ENCODE results near the gene SOX6.

Gene SOX6

GRCh38 chr11:16225623-16226022 lies 130.7 kb downstream of the SOX6 start:
- no peak overlapping the region for H3K9ac ChIP-seq
- no peak overlapping the region for H3K4me2 ChIP-seq (ENCODE audit: low read length)
- no peaks in the 10 kb centered on the region for H3K27me3 ChIP-seq (ENCODE audit: control insufficient read depth, insufficient read depth, low read length)
- H3K9me3 ChIP-seq (ENCODE audit: control insufficient read depth, low read length): no peaks in the 10 kb centered on the region
- H3K27ac ChIP-seq: no peak overlapping the region
- H3K4me1 ChIP-seq: no peaks in the 10 kb centered on the region
- H3K36me3 ChIP-seq (ENCODE audit: control insufficient read depth, insufficient read depth, low read length): no peaks in the 10 kb centered on the region
- H2AFZ ChIP-seq: no peak overlapping the region
- TF ChIP-seq CTCF (IDR thresholded peaks at IDR 0.05): no peak
- H3K4me3 ChIP-seq (ENCODE audit: low read depth, low read length): no peak overlapping the region
- no peaks in the 10 kb centered on the region for H3K79me2 ChIP-seq

GRCh38 chr11:16223558-16223957 lies 132.8 kb downstream of the SOX6 start:
- Histone ChIP-seq H3K27ac (no peak overlapping the region), H3K9ac (no peak overlapping the region), H3K27me3 (ENCODE audit: control insufficient read depth, insufficient read depth, low read length) (no peaks in the 10 kb centered on the region), H3K79me2 (no peaks in the 10 kb centered on the region), H2AFZ (no peak overlapping the region), H3K36me3 (ENCODE audit: control insufficient read depth, insufficient read depth, low read length) (no peaks in the 10 kb centered on the region), H3K4me3 (ENCODE audit: low read depth, low read length) (no peak overlapping the region), H3K4me2 (ENCODE audit: low read length) (no peak overlapping the region), H3K4me1 (no peaks in the 10 kb centered on the region), H3K9me3 (ENCODE audit: control insufficient read depth, low read length) (no peaks in the 10 kb centered on the region)
- TF ChIP-seq CTCF (IDR thresholded peaks at IDR 0.05): no peak

DNA sequence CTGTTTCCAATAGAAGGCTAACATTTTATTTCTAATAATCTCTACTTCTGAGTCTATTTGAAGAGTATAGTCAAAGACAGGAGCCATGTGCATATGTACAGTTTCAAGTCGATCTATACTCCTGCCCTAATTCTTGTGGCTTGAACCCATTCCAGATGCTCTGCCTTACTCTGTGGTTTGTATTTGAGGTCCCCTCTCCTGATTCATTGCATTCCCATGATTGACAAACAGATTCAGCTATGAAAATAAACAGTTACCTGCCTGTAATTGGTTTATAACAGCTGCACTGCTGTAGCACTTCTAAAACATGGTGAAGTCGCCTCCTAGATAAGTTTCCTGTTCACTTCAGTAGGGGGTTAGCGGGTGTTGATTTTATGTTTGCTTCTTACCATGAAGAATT lies 138.7 kb downstream of the SOX6 start:
- no peaks in the 10 kb centered on the region for H3K4me1 ChIP-seq
- H3K4me3 ChIP-seq (ENCODE audit: low read depth, low read length): no peak overlapping the region
- no peaks in the 10 kb centered on the region for H3K79me2 ChIP-seq
- TF ChIP-seq CTCF (IDR thresholded peaks at IDR 0.05): no peak
- H3K27ac ChIP-seq: no peak overlapping the region
- no peaks in the 10 kb centered on the region for H3K36me3 ChIP-seq (ENCODE audit: control insufficient read depth, insufficient read depth, low read length)
- no peaks in the 10 kb centered on the region for H3K9me3 ChIP-seq (ENCODE audit: control insufficient read depth, low read length)
- no peak overlapping the region for H3K9ac ChIP-seq
- H3K27me3 ChIP-seq (ENCODE audit: control insufficient read depth, insufficient read depth, low read length): no peaks in the 10 kb centered on the region
- no peak overlapping the region for H3K4me2 ChIP-seq (ENCODE audit: low read length)
- H2AFZ ChIP-seq: no peak overlapping the region

- no peaks in the 10 kb centered on the region for H3K9me3 ChIP-seq (ENCODE audit: control insufficient read depth, low read length)
- H3K79me2 ChIP-seq: no peaks in the 10 kb centered on the region
- no peak overlapping the region for H3K27ac ChIP-seq
- H3K36me3 ChIP-seq (ENCODE audit: control insufficient read depth, insufficient read depth, low read length): no peaks in the 10 kb centered on the region
- H3K4me3 ChIP-seq (ENCODE audit: low read depth, low read length): no peak overlapping the region
- no peak for TF ChIP-seq CTCF (IDR thresholded peaks at IDR 0.05)
- H3K4me1 ChIP-seq: no peaks in the 10 kb centered on the region
- H3K27me3 ChIP-seq (ENCODE audit: control insufficient read depth, insufficient read depth, low read length): no peaks in the 10 kb centered on the region
- no peak overlapping the region for H3K4me2 ChIP-seq (ENCODE audit: low read length)
- no peak overlapping the region for H2AFZ ChIP-seq
- H3K9ac ChIP-seq: no peak overlapping the region
Measured at GRCh38 chr11:16216831-16217230, 139.5 kb downstream of the SOX6 start.

DNA sequence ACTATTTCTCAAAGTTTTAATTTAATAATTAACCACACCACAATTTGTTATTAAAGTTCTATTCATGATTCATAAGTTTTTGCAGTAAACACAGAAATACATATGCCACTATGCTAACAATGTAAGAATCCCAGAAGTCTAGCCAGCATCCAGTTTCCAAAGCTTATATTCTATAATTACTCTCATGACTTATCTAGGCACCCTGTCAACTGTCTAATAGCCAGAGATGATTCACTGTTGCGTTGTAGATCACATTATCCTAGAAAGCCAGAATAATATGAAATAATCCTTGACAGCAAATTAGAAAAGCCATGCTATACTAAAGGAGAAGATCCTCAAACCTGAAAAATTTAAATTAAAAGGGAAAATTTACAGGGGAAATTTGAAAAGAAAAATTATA lies 141.0 kb downstream of the SOX6 start:
- Histone ChIP-seq H3K4me3 (ENCODE audit: low read depth, low read length) (no peak overlapping the region), H2AFZ (no peak overlapping the region), H3K79me2 (no peaks in the 10 kb centered on the region), H3K27me3 (ENCODE audit: control insufficient read depth, insufficient read depth, low read length) (no peaks in the 10 kb centered on the region), H3K4me1 (no peaks in the 10 kb centered on the region), H3K9ac (no peak overlapping the region), H3K4me2 (ENCODE audit: low read length) (no peak overlapping the region), H3K27ac (no peak overlapping the region), H3K9me3 (ENCODE audit: control insufficient read depth, low read length) (no peaks in the 10 kb centered on the region), H3K36me3 (ENCODE audit: control insufficient read depth, insufficient read depth, low read length) (no peaks in the 10 kb centered on the region)
- TF ChIP-seq CTCF (IDR thresholded peaks at IDR 0.05): no peak

Measured in parathyroid adenoma (tissue), 2 donors.